ENCODE results near the gene LTBP1. TPM values are rescaled to one million over a fixed set of nuclear protein-coding genes. Genes with fewer than 3 reads are reported as not detected.

The LTBP1 gene
- total and polyA plus RNA-seq, 2 of the 13 experiments (the other 11 are each of a cell fraction or from before 2014, with no cell fraction given) = 0.12 to 0.22 TPM

DNA sequence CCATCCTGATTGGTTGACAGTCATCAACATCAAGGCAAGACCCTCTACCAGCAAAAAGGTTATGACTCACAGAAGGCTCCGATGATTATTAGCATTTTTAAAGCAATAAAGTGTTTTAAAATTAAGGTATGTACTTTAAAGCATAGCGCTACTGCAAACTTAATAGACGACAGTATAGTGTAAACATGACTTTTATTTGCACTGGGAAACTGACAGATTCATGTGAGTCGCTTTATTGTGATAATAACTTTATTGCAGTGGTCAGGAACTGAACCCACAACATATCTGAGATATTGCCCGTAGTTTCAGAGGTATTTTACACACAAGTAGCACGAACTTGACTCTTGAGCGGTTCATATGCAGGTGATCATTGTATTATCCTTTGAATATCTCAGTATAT, 249.1 kb downstream of the LTBP1 start:
- CTCF ChIA-PET (ENCODE audit: low intra/inter-chr PET ratio, low total read pairs) = no interaction called here
- TF ChIP-seq ZNF766 (CRISPR knock-in tag; IDR thresholded peaks at IDR 0.05; ENCODE audit: borderline replicate concordance) (no peak), RFXANK (CRISPR knock-in tag; IDR thresholded peaks at IDR 0.05) (no peak), AKAP8 (CRISPR knock-in tag; IDR thresholded peaks at IDR 0.05) (no peak), ZFP41 (CRISPR knock-in tag; IDR thresholded peaks at IDR 0.05; ENCODE audit: borderline replicate concordance) (no peak), RFXAP (CRISPR knock-in tag; IDR thresholded peaks at IDR 0.05; ENCODE audit: borderline replicate concordance) (no peak)
- 32% methylated on average over 7 of the region's 7 CpGs for WGBS (ENCODE audit: low lambda C conversion rate)
- no TSS peak for BruUV-seq (replicated peaks)
- Histone ChIP-seq H4K20me1 (ENCODE audit: insufficient read depth, low read length) (no peaks in the 10 kb centered on the region), H2AFZ (ENCODE audit: low read length) (no peak overlapping the region), H3K27ac (ENCODE audit: extremely low read length, insufficient read depth, low read length) (no peak overlapping the region), H3K4me1 (ENCODE audit: insufficient read depth, low read length) (peaks cover 16% of the 10 kb centered on the region), H3K27me3 (ENCODE audit: control insufficient read depth in 1 of 2, insufficient read depth in 2 of 2, low read length in 2 of 2) (no peaks in the 10 kb centered on the region; a peak in 1 of 5 replicates), H3K4me2 (ENCODE audit: low read depth, low read length) (no peak overlapping the region), H3K4me3 (replicated peaks in 1 of 3; ENCODE audit: insufficient read depth in 1 of 3, low read depth in 2 of 3, low read length in 3 of 3) (no peak overlapping the region), H3K79me2 (ENCODE audit: insufficient read depth, low read length) (no peaks in the 10 kb centered on the region), H3K9me3 (ENCODE audit: low read length) (no peaks in the 10 kb centered on the region), H3K9ac (ENCODE audit: insufficient read depth, low read depth, low read length) (no peak overlapping the region), H3K36me3 (replicated peaks in 1 of 2; ENCODE audit: control insufficient read depth in 1 of 2, insufficient read depth in 2 of 2, low read length in 2 of 2) (no peaks in the 10 kb centered on the region)
- intact Hi-C loops (cut with micrococcal nuclease; ENCODE audit: unreplicated experiment) = no loop called here
- FAIRE-seq = no peak
- POLR2A ChIA-PET = no interaction called here
- ATAC-seq = no peak
- no peak for DNase-seq (ENCODE audit: low spot score)
- in situ Hi-C loops (cut with HindIII; ENCODE audit: extremely low pct_ligation_motif_present, low pct_unique_long_range_greater_than_20kb) = no loop called here

- in situ Hi-C loops (cut with HindIII; ENCODE audit: extremely low pct_ligation_motif_present, low pct_unique_long_range_greater_than_20kb) (no loop called here), intact Hi-C loops (cut with micrococcal nuclease; ENCODE audit: unreplicated experiment) (no loop called here)
- FAIRE-seq = no peak
- no peak overlapping the region for H3K4me2 ChIP-seq (ENCODE audit: low read depth, low read length)
- WGBS (ENCODE audit: low lambda C conversion rate) = 45% methylated on average over 3 of the region's 3 CpGs
- no peak overlapping the region for H3K4me3 ChIP-seq (replicated peaks in 1 of 3; ENCODE audit: insufficient read depth in 1 of 3, low read depth in 2 of 3, low read length in 3 of 3)
- ChIA-PET POLR2A (no interaction called here), CTCF (ENCODE audit: low intra/inter-chr PET ratio, low total read pairs) (no interaction called here)
- no peak for DNase-seq (ENCODE audit: low spot score)
- H3K9ac ChIP-seq (ENCODE audit: insufficient read depth, low read depth, low read length) = no peak overlapping the region
- H3K27ac ChIP-seq (ENCODE audit: extremely low read length, insufficient read depth, low read length) = no peak overlapping the region
- H4K20me1 ChIP-seq (ENCODE audit: insufficient read depth, low read length) = no peaks in the 10 kb centered on the region
- H3K4me1 ChIP-seq (ENCODE audit: insufficient read depth, low read length) = peaks cover 16% of the 10 kb centered on the region
- BruUV-seq (replicated peaks) = no TSS peak
- no peak for ATAC-seq
- H2AFZ ChIP-seq (ENCODE audit: low read length) = no peak overlapping the region
- no peaks in the 10 kb centered on the region; a peak in 1 of 5 replicates for H3K27me3 ChIP-seq (ENCODE audit: control insufficient read depth in 1 of 2, insufficient read depth in 2 of 2, low read length in 2 of 2)
- TF ChIP-seq ZNF296 (CRISPR knock-in tag; conservative IDR thresholded peaks at IDR 0.05) (no peak), ZBTB3 (CRISPR knock-in tag; IDR thresholded peaks at IDR 0.05; ENCODE audit: borderline replicate concordance, low read depth) (no peak), ZFAT (CRISPR knock-in tag; conservative IDR thresholded peaks at IDR 0.05) (no peak), CEBPB (IDR thresholded peaks at IDR 0.05; ENCODE audit: borderline replicate concordance, low read depth, low read length) (no peak), CREM (IDR thresholded peaks at IDR 0.05) (no peak), CREM (CRISPR knock-in tag; IDR thresholded peaks at IDR 0.05) (no peak), NCOR1 (IDR thresholded peaks at IDR 0.05; ENCODE audit: borderline replicate concordance, low read length) (no peak), MAFK (conservative IDR thresholded peaks at IDR 0.05 in 1 of 2, IDR thresholded peaks at IDR 0.05 in 1 of 2; ENCODE audit: low read length in 2 of 2) (peak; percentile 69 to 80), ZFP90 (CRISPR knock-in tag; IDR thresholded peaks at IDR 0.05; ENCODE audit: borderline replicate concordance) (no peak), MAFF (IDR thresholded peaks at IDR 0.05; ENCODE audit: low read depth, low read length) (peak; percentile 58), XRCC5 (optimal IDR thresholded peaks at IDR 0.05; ENCODE audit: low read length) (no peak)
- TF ChIP-seq, protein P1, sequence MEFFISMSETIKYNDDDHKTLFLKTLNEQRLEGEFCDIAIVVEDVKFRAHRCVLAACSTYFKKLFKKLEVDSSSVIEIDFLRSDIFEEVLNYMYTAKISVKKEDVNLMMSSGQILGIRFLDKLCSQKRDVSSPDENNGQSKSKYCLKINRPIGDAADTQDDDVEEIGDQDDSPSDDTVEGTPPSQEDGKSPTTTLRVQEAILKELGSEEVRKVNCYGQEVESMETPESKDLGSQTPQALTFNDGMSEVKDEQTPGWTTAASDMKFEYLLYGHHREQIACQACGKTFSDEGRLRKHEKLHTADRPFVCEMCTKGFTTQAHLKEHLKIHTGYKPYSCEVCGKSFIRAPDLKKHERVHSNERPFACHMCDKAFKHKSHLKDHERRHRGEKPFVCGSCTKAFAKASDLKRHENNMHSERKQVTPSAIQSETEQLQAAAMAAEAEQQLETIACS (CRISPR knock-in tag; IDR thresholded peaks at IDR 0.05) = no peak
- no peaks in the 10 kb centered on the region for H3K9me3 ChIP-seq (ENCODE audit: low read length)
- H3K79me2 ChIP-seq (ENCODE audit: insufficient read depth, low read length) = no peaks in the 10 kb centered on the region
- no peaks in the 10 kb centered on the region for H3K36me3 ChIP-seq (replicated peaks in 1 of 2; ENCODE audit: control insufficient read depth in 1 of 2, insufficient read depth in 2 of 2, low read length in 2 of 2)
Measured at GRCh38 chr2:33196700-33197099, 249.9 kb downstream of the LTBP1 start.

Data from HepG2 (cell line).